IMR-90 (cell line): ENCODE measurements around the gene RAB18. TPM values are rescaled to one million over a fixed set of nuclear protein-coding genes. Genes with fewer than 3 reads are reported as not detected.

Experiments used
- ATAC-seq: fragments of 200-7000 bp; cut with Tn5 transposase; 2 replicates; pipeline ENCODE4 v1.9.1; 2020; ENCODE audit warnings: low read depth, mild to moderate bottlenecking, moderate library complexity
- BruUV-seq: library from RNA; stranded (reverse); fragments of 400-500 nt; replicated peaks from 2 replicates; lab custom pipeline; 2021; lab: Mats Ljungman, UMichigan
- CTCF ChIA-PET: fragments of 300-600 bp; formaldehyde crosslinking; extraction: SDS; loops from one replicate; lab custom pipeline; 2021; ENCODE audit warnings: antibody characterized with exemption; lab: Yijun Ruan, JAX
- POLR2A ChIA-PET: fragments of 300-600 bp; sonication (Branson Sonifier 250); formaldehyde crosslinking; loops from one replicate; lab custom pipeline; 2022; ENCODE audit warnings: antibody characterized with exemption; ENCODE audit not compliant: unreplicated experiment; lab: Charles Lee
- DNase-seq: peaks from one replicate; pipeline ENCODE4 v3.0.0; 2013
- H2AFZ ChIP-seq: replicated peaks from 2 replicates; pipeline ENCODE3; 2013; ENCODE audit warnings: low read length, mild to moderate bottlenecking; ENCODE audit not compliant: poor library complexity
- H2AK5ac ChIP-seq: 2 replicates; pipeline ENCODE4 v1.6.1; 2013; ENCODE audit warnings: low read depth, low read length, inconsistent platforms
- H2AK9ac ChIP-seq: replicated peaks from 2 replicates; pipeline ENCODE3; 2013; ENCODE audit warnings: mild to moderate bottlenecking, low read depth, low read length, moderate library complexity; ENCODE audit not compliant: poor library complexity
- H2BK120ac ChIP-seq: 2 replicates; pipeline ENCODE4 v1.6.1; 2013; ENCODE audit warnings: low read depth, low read length, inconsistent platforms
- H2BK15ac ChIP-seq: 3 replicates; pipeline ENCODE4 v1.6.1; 2013; ENCODE audit warnings: low read depth, low read length, inconsistent platforms
- H2BK20ac ChIP-seq: 2 replicates; pipeline ENCODE4 v1.6.1; 2013; ENCODE audit warnings: low read depth, mild to moderate bottlenecking, inconsistent platforms, low read length, moderate library complexity
- H2BK5ac ChIP-seq: 2 replicates; pipeline ENCODE4 v1.6.1; 2013; ENCODE audit warnings: mild to moderate bottlenecking, low read depth, low read length, inconsistent platforms; ENCODE audit not compliant: poor library complexity, severe bottlenecking
- H3K14ac ChIP-seq: replicated peaks from 2 replicates; pipeline ENCODE4 v1.6.1; 2013; ENCODE audit warnings: low read depth, low read length, inconsistent platforms
- H3K18ac ChIP-seq: 2 replicates; pipeline ENCODE4 v1.6.1; 2013; ENCODE audit warnings: low read depth, low read length, control low read depth
- H3K23ac ChIP-seq: 2 replicates; pipeline ENCODE4 v1.6.1; 2013; ENCODE audit warnings: low read depth, low read length, inconsistent platforms
- H3K27ac ChIP-seq: 2 replicates; pipeline ENCODE4 v1.5.1; 2013; ENCODE audit warnings: mild to moderate bottlenecking, control low read depth, low read length; ENCODE audit not compliant: insufficient read depth
- H3K27me3 ChIP-seq: 2 replicates; pipeline ENCODE4 v1.6.1; 2013; ENCODE audit warnings: low read length; ENCODE audit not compliant: control insufficient read depth, insufficient read depth
- H3K36me3 ChIP-seq: 2 replicates; pipeline ENCODE4 v1.6.1; 2013; ENCODE audit warnings: low read length, mixed read lengths; ENCODE audit not compliant: control insufficient read depth, insufficient read depth
- H3K4ac ChIP-seq: 2 replicates; pipeline ENCODE4 v1.6.1; 2013; ENCODE audit warnings: low read depth, low read length, inconsistent platforms
- H3K4me1 ChIP-seq: 2 replicates; pipeline ENCODE4 v1.6.1; 2013; ENCODE audit warnings: low read length, mixed read lengths; ENCODE audit not compliant: control insufficient read depth, insufficient read depth
- H3K4me2 ChIP-seq: 2 replicates; pipeline ENCODE4 v1.6.1; 2013; ENCODE audit warnings: low read depth, mild to moderate bottlenecking, control low read depth, low read length, moderate library complexity
- H3K4me3 ChIP-seq: 2 replicates; pipeline ENCODE4 v1.5.1; 2013; ENCODE audit warnings: low read depth, mild to moderate bottlenecking, control low read depth, low read length, moderate library complexity; ENCODE audit not compliant: insufficient read depth
- H3K56ac ChIP-seq: 2 replicates; pipeline ENCODE4 v1.6.1; 2013; ENCODE audit warnings: low read length, inconsistent platforms; ENCODE audit not compliant: insufficient read depth; ENCODE audit errors: extremely low read depth
- H3K79me1 ChIP-seq, 2 experiments: 2 replicates each; pipeline ENCODE4 v1.6.1; 2013; ENCODE audit warnings: low read length in 2 of 2, inconsistent platforms in 1 of 2, low read depth in 1 of 2
- H3K9ac ChIP-seq: 2 replicates; pipeline ENCODE4 v1.6.1; 2013; ENCODE audit warnings: low read depth, low read length, control low read depth
- H3K9me1 ChIP-seq: 2 replicates; pipeline ENCODE4 v1.6.1; 2013; ENCODE audit warnings: low read length, inconsistent platforms; ENCODE audit not compliant: insufficient read depth
- H3K9me3 ChIP-seq: 2 replicates; pipeline ENCODE4 v1.6.1; 2013; ENCODE audit warnings: low read length; ENCODE audit not compliant: control insufficient read depth, insufficient read depth
- H4K20me1 ChIP-seq: 2 replicates; pipeline ENCODE4 v1.6.1; 2013; ENCODE audit warnings: low read length, inconsistent platforms; ENCODE audit not compliant: insufficient read depth
- H4K5ac ChIP-seq: 2 replicates; pipeline ENCODE4 v1.6.1; 2013; ENCODE audit warnings: mild to moderate bottlenecking, low read depth, low read length, control low read depth
- H4K8ac ChIP-seq, 2 experiments: 2 replicates each; pipeline ENCODE4 v1.6.1; 2013; ENCODE audit warnings: low read depth in 2 of 2, low read length in 2 of 2, control low read depth in 1 of 2, inconsistent platforms in 1 of 2
- H4K91ac ChIP-seq: 2 replicates; pipeline ENCODE4 v1.6.1; 2013; ENCODE audit warnings: low read depth, low read length, inconsistent platforms; ENCODE audit not compliant: insufficient read depth
- BHLHE40 ChIP-seq: fragments of 150-350 bp; IDR thresholded peaks from 2 replicates; pipeline ENCODE4 v1.6.1; 2016; ENCODE audit warnings: mild to moderate bottlenecking, low read depth, low read length
- CEBPB ChIP-seq: IDR thresholded peaks from 2 replicates; pipeline ENCODE4 v1.6.1; 2012; ENCODE audit warnings: low read depth, low read length, improper control_type of control experiment
- CHD1 ChIP-seq: IDR thresholded peaks from 2 replicates; pipeline ENCODE4 v1.6.1; 2012; ENCODE audit warnings: low read depth, low read length, improper control_type of control experiment
- CTCF ChIP-seq: conservative IDR thresholded peaks from 2 replicates; pipeline ENCODE4 v1.5.1; 2012; ENCODE audit warnings: mild to moderate bottlenecking, low read depth, low read length, improper control_type of control experiment
- ELK1 ChIP-seq: fragments of 150-350 bp; IDR thresholded peaks from 2 replicates; pipeline ENCODE4 v1.6.1; 2016; ENCODE audit warnings: low read depth, mild to moderate bottlenecking, low read length, moderate library complexity, borderline replicate concordance
- MAFK ChIP-seq: IDR thresholded peaks from 2 replicates; pipeline ENCODE4 v1.6.1; 2012; ENCODE audit warnings: low read depth, low read length, improper control_type of control experiment
- MAZ ChIP-seq: IDR thresholded peaks from 2 replicates; pipeline ENCODE4 v1.6.1; 2012; ENCODE audit warnings: low read depth, mild to moderate bottlenecking, low read length, improper control_type of control experiment, moderate library complexity, borderline replicate concordance
- MXI1 ChIP-seq: IDR thresholded peaks from 2 replicates; pipeline ENCODE4 v1.6.1; 2012; ENCODE audit warnings: low read depth, mild to moderate bottlenecking, low read length, moderate library complexity, borderline replicate concordance
- POLR2A ChIP-seq: IDR thresholded peaks from 2 replicates; pipeline ENCODE4 v1.6.1; 2012; ENCODE audit warnings: mild to moderate bottlenecking, low read depth, low read length
- RAD21 ChIP-seq: IDR thresholded peaks from 2 replicates; pipeline ENCODE4 v1.6.1; 2012; ENCODE audit warnings: low read length, improper control_type of control experiment
- RCOR1 ChIP-seq: IDR thresholded peaks from 2 replicates; pipeline ENCODE4 v1.6.1; 2012; ENCODE audit warnings: mild to moderate bottlenecking, low read length, improper control_type of control experiment; ENCODE audit not compliant: insufficient replicate concordance
- RFX5 ChIP-seq: IDR thresholded peaks from 2 replicates; pipeline ENCODE4 v1.8.0; 2012; ENCODE audit warnings: low read depth, mild to moderate bottlenecking, low read length, moderate library complexity
- SMC3 ChIP-seq: fragments of 150-350 bp; IDR thresholded peaks from 2 replicates; pipeline ENCODE4 v1.6.1; 2016; ENCODE audit warnings: low read depth, mild to moderate bottlenecking, antibody characterized with exemption, low read length, moderate library complexity
- USF2 ChIP-seq: fragments of 150-350 bp; IDR thresholded peaks from 2 replicates; pipeline ENCODE4 v1.6.1; 2017; ENCODE audit warnings: mild to moderate bottlenecking, antibody characterized with exemption, low read length, low read depth
- whole genome bisulfite sequencing, 2 experiments: methylation state at CpG; one replicate each; pipeline versions ENCODE4 v1.1.5 to v1.1.7; 2013; ENCODE audit warnings: missing lambda C conversion rate in 2 of 2; ENCODE audit not compliant: insufficient read length in 1 of 2; ENCODE audit errors: extremely low coverage in 2 of 2; 5-methylcytosine and 5-hydroxymethylcytosine counted together
- dilution Hi-C: fragments of 300-500 bp; cut with HindIII; formaldehyde crosslinking; loops from one replicate; pipeline ENCODE4 v1.14.3; 2018; ENCODE audit warnings: low sequenced_read_pairs; ENCODE audit not compliant: unreplicated experiment
- in situ Hi-C: fragments of 300-500 bp; cut with MboI; formaldehyde crosslinking; loops from 3 replicates; pipeline ENCODE4 v1.14.3; 2019; ENCODE audit warnings: low sequenced_read_pairs, inconsistent platforms, mixed read lengths
- intact Hi-C: fragments of 100-400 bp; cut with micrococcal nuclease; formaldehyde crosslinking; loops from 2 replicates; pipeline ENCODE4 v1.10.0; 2022
- polyA plus RNA-seq, 3 experiments: library from polyadenylated mRNA; depleted of rRNA; stranded (reverse); fragments of >200 nt; gene quantifications; 2 replicates each; pipeline ENCODE4 v1.2.3, GENCODE V29; 2012; ENCODE audit warnings: low replicate concordance in 1 of 3
- total RNA-seq: library from RNA; depleted of rRNA; stranded (reverse); fragments of >200 nt; gene quantifications from 2 replicates; pipeline ENCODE4 v1.2.3, GENCODE V29; 2012

The RAB18 gene
- total and polyA plus RNA-seq, 2 of the 4 experiments (the other 2 are of a cell fraction), result 17.6 to 38.8 TPM

- Histone ChIP-seq H4K91ac (no peak overlapping the region), H3K27ac (no peak overlapping the region), H2AFZ (no peak overlapping the region), H2AK5ac (no peak overlapping the region), H3K23ac (no peak overlapping the region), H2AK9ac (no peak overlapping the region), H4K20me1 (no peaks in the 10 kb centered on the region), H3K14ac (no peak overlapping the region), H3K9ac (no peak overlapping the region), H3K4me3 (no peak overlapping the region), H3K4ac (no peak overlapping the region), H4K8ac (no peak overlapping the region), H3K4me1 (no peaks in the 10 kb centered on the region), H3K18ac (no peak overlapping the region), H4K5ac (no peak overlapping the region), H3K27me3 (no peaks in the 10 kb centered on the region), H3K9me1 (no peaks in the 10 kb centered on the region; the same call in 1 of the 2 replicates), H2BK5ac (no peak overlapping the region), H3K36me3 (no peaks in the 10 kb centered on the region), H2BK20ac (no peak overlapping the region), H3K4me2 (no peak overlapping the region), H3K79me1 (no peaks in the 10 kb centered on the region), H2BK120ac (no peak overlapping the region), H2BK15ac (no peak overlapping the region), H3K9me3 (no peaks in the 10 kb centered on the region), H3K56ac (no peak overlapping the region)
- in situ Hi-C loops, result no loop called here
- ChIA-PET POLR2A (no interaction called here), CTCF (no interaction called here)
- ATAC-seq (no peak), DNase-seq (no peak)
- no TSS peak for BruUV-seq
- dilution Hi-C loops, result no loop called here
- no CpG with 5 or more reads among the region's 7 CpGs for WGBS, 2 experiments
- intact Hi-C loops, result no loop called here
- no peak for TF ChIP-seq CEBPB
- TF ChIP-seq CHD1, result no peak
- TF ChIP-seq RAD21, result no peak
- no peak for TF ChIP-seq RFX5
- TF ChIP-seq POLR2A, result no peak
- TF ChIP-seq RCOR1, result no peak
- TF ChIP-seq USF2, result no peak
- no peak for TF ChIP-seq MAZ
- no peak for TF ChIP-seq MAFK
- no peak for TF ChIP-seq CTCF
- TF ChIP-seq SMC3, result no peak
- no peak for TF ChIP-seq MXI1
- no peak for TF ChIP-seq BHLHE40
- TF ChIP-seq ELK1, result no peak
Observed at GRCh38 chr10:27568196-27569175, 64.4 kb downstream of the RAB18 start.
